Measurements from ENCODE around the gene AURKA. TPM values are rescaled to one million over a fixed set of nuclear protein-coding genes. Genes with fewer than 3 reads are reported as not detected.

AURKA gene
- 10 to 100 TPM; 13.5 to 16.9 (median 15.4) TPM for polyA plus RNA-seq (ENCODE audit: insufficient read length in 4 of 4)

GRCh38 chr20:56392132-56392880 is at the start of gene AURKA, which contains the start of gene CSTF1:
TSS of gene AURKA (minus strand) at chr20:56392215. CDS start at chr20:56388197, 4,018 bp downstream.
TSS of gene CSTF1 (plus strand) at chr20:56392645. CDS start at chr20:56395553, 2,908 bp downstream.
- DNase-seq (ENCODE audit: low read depth in 4 of 4, low spot score in 3 of 4): peak; percentile 96 to 98 (median 98)

- no peak for DNase-seq (ENCODE audit: low read depth in 4 of 4, low spot score in 3 of 4)
Measured at GRCh38 chr20:56440346-56441007, 48.5 kb upstream of the AURKA start.

GRCh38 chr20:56439771-56440291 is 47.8 kb upstream of the AURKA start:
- peak in 2 of 4 donors; percentile 25 to 30 for DNase-seq (ENCODE audit: low read depth in 4 of 4, low spot score in 3 of 4)

- no peak for DNase-seq (ENCODE audit: low read depth in 4 of 4, low spot score in 3 of 4)
Measured at GRCh38 chr20:56438284-56438683, 46.3 kb upstream of the AURKA start.

GRCh38 chr20:56437196-56437960 is 45.4 kb upstream of the AURKA start:
- no peak for DNase-seq (ENCODE audit: low read depth in 4 of 4, low spot score in 3 of 4)

GRCh38 chr20:56433880-56434255 is 41.9 kb upstream of the AURKA start:
- DNase-seq (ENCODE audit: low read depth in 4 of 4, low spot score in 3 of 4): no peak

GRCh38 chr20:56433221-56433879 is 41.3 kb upstream of the AURKA start:
- no peak for DNase-seq (ENCODE audit: low read depth in 4 of 4, low spot score in 3 of 4)

- no peak for DNase-seq (ENCODE audit: low read depth in 4 of 4, low spot score in 3 of 4)
Measured at GRCh38 chr20:56431471-56431870, 39.5 kb upstream of the AURKA start.

- no peak for DNase-seq (ENCODE audit: low read depth in 4 of 4, low spot score in 3 of 4)
Measured at GRCh38 chr20:56430957-56431356, 38.9 kb upstream of the AURKA start.

GRCh38 chr20:56430461-56430860 is 38.4 kb upstream of the AURKA start:
- DNase-seq (ENCODE audit: low read depth in 4 of 4, low spot score in 3 of 4): no peak

- no peak for DNase-seq (ENCODE audit: low read depth in 4 of 4, low spot score in 3 of 4)
Measured at GRCh38 chr20:56429941-56430340, 37.9 kb upstream of the AURKA start.

GRCh38 chr20:56429502-56429901 is 37.5 kb upstream of the AURKA start:
- no peak for DNase-seq (ENCODE audit: low read depth in 4 of 4, low spot score in 3 of 4)

- no peak for DNase-seq (ENCODE audit: low read depth in 4 of 4, low spot score in 3 of 4)
Measured at GRCh38 chr20:56428881-56429280, 36.9 kb upstream of the AURKA start.

- no peak for DNase-seq (ENCODE audit: low read depth in 4 of 4, low spot score in 3 of 4)
Measured at GRCh38 chr20:56428410-56428809, 36.4 kb upstream of the AURKA start.

- DNase-seq (ENCODE audit: low read depth in 4 of 4, low spot score in 3 of 4): no peak
Measured at GRCh38 chr20:56427797-56428196, 35.8 kb upstream of the AURKA start.

- no peak for DNase-seq (ENCODE audit: low read depth in 4 of 4, low spot score in 3 of 4)
Measured at GRCh38 chr20:56426926-56427325, 34.9 kb upstream of the AURKA start.

GRCh38 chr20:56426026-56426425 is 34.0 kb upstream of the AURKA start:
- no peak for DNase-seq (ENCODE audit: low read depth in 4 of 4, low spot score in 3 of 4)

- DNase-seq (ENCODE audit: low read depth in 4 of 4, low spot score in 3 of 4): no peak
Measured at GRCh38 chr20:56424931-56425330, 32.9 kb upstream of the AURKA start.

GRCh38 chr20:56423886-56424285 is 31.9 kb upstream of the AURKA start:
- no peak for DNase-seq (ENCODE audit: low read depth in 4 of 4, low spot score in 3 of 4)

GRCh38 chr20:56423211-56423610 is 31.2 kb upstream of the AURKA start:
- DNase-seq (ENCODE audit: low read depth in 4 of 4, low spot score in 3 of 4): no peak

GRCh38 chr20:56422824-56423189 is 30.8 kb upstream of the AURKA start:
- DNase-seq (ENCODE audit: low read depth in 4 of 4, low spot score in 3 of 4): no peak

All from right renal pelvis (tissue), 4 donors.